K562 (cell line): ENCODE data around the gene TICAM1. TPM values are rescaled to one million over a fixed set of nuclear protein-coding genes. Genes with fewer than 3 reads are reported as not detected.

Source experiments
- ATAC-seq: fragments of 200-7000 bp; cut with Tn5 transposase; 3 replicates; pipeline ENCODE4 v1.9.1; 2020; ENCODE audit warnings: moderate library complexity
- BruUV-seq: library from RNA; stranded (reverse); fragments of 400-500 nt; replicated peaks from 2 replicates; lab custom pipeline; 2021; lab: Mats Ljungman, UMichigan
- CTCF ChIA-PET: fragments of 300-600 bp; formaldehyde crosslinking; extraction: SDS; loops from one replicate; lab custom pipeline; 2021; ENCODE audit warnings: low intra/inter-chr PET ratio; lab: Yijun Ruan, JAX
- POLR2A ChIA-PET: fragments of 300-600, 350-650 bp; sonication (Branson Sonifier 250); formaldehyde crosslinking; extraction: SDS; loops from one replicate; lab custom pipeline; 2021; ENCODE audit warnings: antibody characterized with exemption, inconsistent platforms; lab: Yijun Ruan, JAX
- DNase-seq, 4 experiments: peaks; one replicate each; pipeline versions ENCODE4 v3.0.0 to v3.0.0-alpha.2; 2011 to 2018; ENCODE audit warnings: low spot score in 3 of 4, mixed read lengths in 3 of 4; ENCODE audit errors: extremely low read depth in 1 of 4
- FAIRE-seq: peaks from 2 replicates; lab custom pipeline; 2011; peaks lifted over from hg19 to GRCh38; lab: Jason Lieb, UNC
- H2AFZ ChIP-seq: 2 replicates; pipeline ENCODE4 v1.6.0; 2011; ENCODE audit warnings: low read depth, low read length, control low read depth, inconsistent platforms
- H3K27ac ChIP-seq: fragments of 200-600 bp; 3 replicates; pipeline ENCODE4 v1.8.0; 2011; ENCODE audit warnings: low read depth, mild to moderate bottlenecking, control low read depth, inconsistent platforms, low read length, moderate library complexity, mixed read lengths; ENCODE audit errors: extremely low read depth
- H3K27me3 ChIP-seq, 2 experiments: fragments of 300-600 bp in 1 of 2; 2 replicates in 1 of 2; 3 replicates in 1 of 2; pipeline versions ENCODE4 v1.6.0 to v1.8.0; 2011; ENCODE audit warnings: inconsistent platforms in 2 of 2, low read length in 2 of 2, mild to moderate bottlenecking in 1 of 2, mixed read lengths in 1 of 2, moderate library complexity in 1 of 2; ENCODE audit not compliant: control insufficient read depth in 2 of 2, insufficient read depth in 2 of 2
- H3K36me3 ChIP-seq: fragments of 300-600 bp; 3 replicates; pipeline ENCODE4 v1.8.0; 2011; ENCODE audit warnings: mild to moderate bottlenecking, low read length, inconsistent platforms; ENCODE audit not compliant: control insufficient read depth, insufficient read depth
- H3K4me1 ChIP-seq, 2 experiments: fragments of 200-600 bp in 1 of 2; replicated peaks in 1 of 2; 2 replicates in 1 of 2; 3 replicates in 1 of 2; pipeline versions ENCODE4 v1.5.1 to v1.8.0; 2011; ENCODE audit warnings: inconsistent platforms in 2 of 2, low read length in 2 of 2, mild to moderate bottlenecking in 1 of 2, mixed read lengths in 1 of 2, moderate library complexity in 1 of 2; ENCODE audit not compliant: control insufficient read depth in 2 of 2, insufficient read depth in 2 of 2
- H3K4me2 ChIP-seq: 2 replicates; pipeline ENCODE4 v1.6.1; 2011; ENCODE audit warnings: low read length, control low read depth, inconsistent platforms, mixed read lengths; ENCODE audit not compliant: insufficient read depth
- H3K4me3 ChIP-seq: fragments of 200-600 bp; sonication (generic), shearing (Covaris generic); 2 replicates; pipeline ENCODE4 v1.5.1; 2016; ENCODE audit warnings: control low read depth, inconsistent platforms
- H3K79me2 ChIP-seq: fragments of 200-600 bp; 3 replicates; pipeline ENCODE4 v1.8.0; 2011; ENCODE audit warnings: low read length, inconsistent platforms; ENCODE audit not compliant: control insufficient read depth, insufficient read depth
- H3K9ac ChIP-seq, 2 experiments: 2 replicates each; pipeline versions ENCODE4 v1.6.0 to v1.6.1; 2011; ENCODE audit warnings: low read depth in 2 of 2, low read length in 2 of 2, control low read depth in 1 of 2, inconsistent platforms in 1 of 2, mild to moderate bottlenecking in 1 of 2, mixed read lengths in 1 of 2; ENCODE audit not compliant: insufficient read depth in 1 of 2
- H3K9me1 ChIP-seq: one replicate; pipeline ENCODE4 v1.6.0; 2011; ENCODE audit warnings: inconsistent platforms, mild to moderate bottlenecking, low read length, moderate library complexity; ENCODE audit not compliant: control insufficient read depth, insufficient read depth
- H3K9me3 ChIP-seq: replicated peaks from 2 replicates; pipeline ENCODE4 v1.5.1; 2011; ENCODE audit warnings: low read depth, low read length, inconsistent platforms; ENCODE audit not compliant: control insufficient read depth, insufficient read depth
- H4K20me1 ChIP-seq: replicated peaks from 2 replicates; pipeline ENCODE4 v1.6.1; 2011; ENCODE audit warnings: low read length, inconsistent platforms, mixed read lengths; ENCODE audit not compliant: control insufficient read depth, insufficient read depth
- BACH1 ChIP-seq: fragments of 200-800 bp; sonication (Bioruptor generic); IDR thresholded peaks from 2 replicates; pipeline ENCODE4 v1.6.1; 2016; ENCODE audit warnings: missing genetic modification characterization, missing compliant biosample characterization
- CC2D1A ChIP-seq: fragments of 450-650 bp; IDR thresholded peaks from 2 replicates; pipeline ENCODE4 v1.6.1; 2017; ENCODE audit warnings: mild to moderate bottlenecking
- ETV1 ChIP-seq: fragments of 450-650 bp; conservative IDR thresholded peaks from 2 replicates; pipeline ENCODE4 v1.6.1; 2016; ENCODE audit warnings: missing genetic modification characterization, control low read depth, low read depth, missing compliant biosample characterization
- FOS ChIP-seq: IDR thresholded peaks from 3 replicates; pipeline ENCODE4 v1.6.1; 2011; ENCODE audit not compliant: insufficient read length; ENCODE audit errors: extremely low read depth
- HCFC1 ChIP-seq: IDR thresholded peaks from 2 replicates; pipeline ENCODE4 v1.6.1; 2012; ENCODE audit warnings: low read depth, low read length, improper control_type of control experiment
- KDM1A ChIP-seq, 2 experiments: fragments of 450-650 bp; IDR thresholded peaks; 2 replicates each; pipeline ENCODE4 v1.6.1; 2016; ENCODE audit warnings: mild to moderate bottlenecking in 2 of 2
- TAF15 ChIP-seq: fragments of 200-400 bp; formaldehyde crosslinking; IDR thresholded peaks from 2 replicates; pipeline ENCODE4 v1.6.1; 2017; ENCODE audit warnings: mild to moderate bottlenecking, low read depth, low read length, moderate library complexity
- TCFL5 ChIP-seq: fragments of 250-450 bp; sonication (Bioruptor Pico); conservative IDR thresholded peaks from 2 replicates; pipeline ENCODE4 v1.6.1; 2021; ENCODE audit warnings: mild to moderate bottlenecking, moderate library complexity, matching md5 sums
- ZNF347 ChIP-seq: fragments of 450-650 bp; formaldehyde crosslinking; IDR thresholded peaks from 2 replicates; pipeline ENCODE4 v1.4.0; 2020; ENCODE audit warnings: low read depth, mild to moderate bottlenecking, moderate library complexity
- WGBS: fragments of 100-300 bp; shearing (Covaris generic); methylation state at CpG from one replicate; pipeline ENCODE4 v1.1.6; 2016; ENCODE audit warnings: low coverage, mixed read lengths; ENCODE audit not compliant: insufficient coverage; ENCODE audit errors: missing lambda C conversion rate; 5-methylcytosine and 5-hydroxymethylcytosine counted together
- in situ Hi-C: fragments of 300-500 bp; cut with MboI; formaldehyde crosslinking; loops from 4 replicates; pipeline ENCODE4 v1.15.0; 2018; ENCODE audit warnings: inconsistent platforms, mixed read lengths
- intact Hi-C: fragments of 100-400 bp; cut with micrococcal nuclease; formaldehyde crosslinking; loops from 2 replicates; pipeline ENCODE4 v1.14.2; 2022
- polyA plus RNA-seq, 8 experiments: library from polyadenylated mRNA; depleted of rRNA in 4 of 8; stranded (reverse) in 5 of 8; unstranded in 3 of 8; fragments of >200 nt; fragmentation: Nextera tagmentation in 2 of 8; fragmentation: Illumina TruSeq in 1 of 8; extraction: Ambion mirVana in 2 of 8; extraction: Trizol in 1 of 8; gene quantifications; 2 replicates each; pipeline versions ENCODE4 v1.2.1 to v1.2.3, GENCODE V29; 2011 to 2014; ENCODE audit warnings: inconsistent platforms in 1 of 8, missing spikeins in 1 of 8
- total RNA-seq, 7 experiments: library from RNA; depleted of rRNA in 6 of 7; stranded (reverse); fragments of >200 nt in 6 of 7; fragmentation: Illumina TruSeq in 2 of 7; extraction: Trizol in 2 of 7; gene quantifications; 2 replicates each; pipeline versions ENCODE4 v1.2.1 to v1.2.3, GENCODE V29; 2011 to 2021; ENCODE audit warnings: low replicate concordance in 1 of 7
- TF ChIP-seq, protein P1 (sequence below): fragments of 250-450 bp; sonication (Bioruptor Pico); IDR thresholded peaks from 2 replicates; pipeline ENCODE4 v1.8.0; 2021; ENCODE audit warnings: moderate library complexity, mild to moderate bottlenecking, inconsistent platforms
- TF ChIP-seq, protein P2 (sequence below), 2 experiments: fragments of 450-650 bp; IDR thresholded peaks; 2 replicates each; pipeline ENCODE4 v1.6.1; 2016

TICAM1 gene
- total and polyA plus RNA-seq, 9 of the 15 experiments (the other 6 are each of a cell fraction or from before 2014, with no cell fraction given), result 0.07 to 11.6 (median 1.5) TPM

- H3K4me3 ChIP-seq, result no peak overlapping the region
- H3K4me1 ChIP-seq, result peaks cover 10 to 35% of the 10 kb centered on the region in 2 experiments; a peak in 4 of 5 replicates
- DNase-seq (no peak), FAIRE-seq (no peak), ATAC-seq (no peak)
- H3K27ac ChIP-seq, result no peak overlapping the region
- peak overlapping the region; percentile 83; the same call in 1 of the 2 replicates for H2AFZ ChIP-seq
- H3K79me2 ChIP-seq, result no peaks in the 10 kb centered on the region
- POLR2A ChIA-PET, result interaction anchor here (1.2 kb wide), 1 partner anchor 91 kb away, joined by 3 read pairs; no protein-coding TSS in a partner anchor
- CTCF ChIA-PET, result no interaction called here
- in situ Hi-C loops, result no loop called here
- intact Hi-C loops, result loop anchor here (5.0 kb wide), 1 partner anchor 52 kb away; the partner anchor contains the start of gene PLIN3
- BruUV-seq, result no TSS peak
- H3K36me3 ChIP-seq, result peaks cover 32% of the 10 kb centered on the region; the same call in 2 of the 3 replicates
- 49% methylated on average over 7 of the region's 7 CpGs for WGBS
- H3K9me1 ChIP-seq, result no peaks in the 10 kb centered on the region
- no peak overlapping the region for H3K9ac ChIP-seq
- H4K20me1 ChIP-seq, result no peaks in the 10 kb centered on the region
- no peaks in the 10 kb centered on the region for H3K27me3 ChIP-seq
- H3K4me2 ChIP-seq, result peak overlapping the region; percentile 72
- H3K9me3 ChIP-seq, result no peaks in the 10 kb centered on the region
- TF ChIP-seq, protein P1, sequence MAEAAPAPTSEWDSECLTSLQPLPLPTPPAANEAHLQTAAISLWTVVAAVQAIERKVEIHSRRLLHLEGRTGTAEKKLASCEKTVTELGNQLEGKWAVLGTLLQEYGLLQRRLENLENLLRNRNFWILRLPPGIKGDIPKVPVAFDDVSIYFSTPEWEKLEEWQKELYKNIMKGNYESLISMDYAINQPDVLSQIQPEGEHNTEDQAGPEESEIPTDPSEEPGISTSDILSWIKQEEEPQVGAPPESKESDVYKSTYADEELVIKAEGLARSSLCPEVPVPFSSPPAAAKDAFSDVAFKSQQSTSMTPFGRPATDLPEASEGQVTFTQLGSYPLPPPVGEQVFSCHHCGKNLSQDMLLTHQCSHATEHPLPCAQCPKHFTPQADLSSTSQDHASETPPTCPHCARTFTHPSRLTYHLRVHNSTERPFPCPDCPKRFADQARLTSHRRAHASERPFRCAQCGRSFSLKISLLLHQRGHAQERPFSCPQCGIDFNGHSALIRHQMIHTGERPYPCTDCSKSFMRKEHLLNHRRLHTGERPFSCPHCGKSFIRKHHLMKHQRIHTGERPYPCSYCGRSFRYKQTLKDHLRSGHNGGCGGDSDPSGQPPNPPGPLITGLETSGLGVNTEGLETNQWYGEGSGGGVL (CRISPR knock-in tag), result no peak
- TF ChIP-seq TCFL5 (CRISPR knock-in tag), result no peak
- no peak for TF ChIP-seq ETV1 (tag)
- peak; percentile 69 to 71; a peak in 3 of 4 replicates for TF ChIP-seq KDM1A (IDR thresholded peaks at IDR 0.05)
- TF ChIP-seq CC2D1A, result 0 out of 2 replicates have a peak, but pooled peaks have one; percentile 18
- TF ChIP-seq, protein P2, sequence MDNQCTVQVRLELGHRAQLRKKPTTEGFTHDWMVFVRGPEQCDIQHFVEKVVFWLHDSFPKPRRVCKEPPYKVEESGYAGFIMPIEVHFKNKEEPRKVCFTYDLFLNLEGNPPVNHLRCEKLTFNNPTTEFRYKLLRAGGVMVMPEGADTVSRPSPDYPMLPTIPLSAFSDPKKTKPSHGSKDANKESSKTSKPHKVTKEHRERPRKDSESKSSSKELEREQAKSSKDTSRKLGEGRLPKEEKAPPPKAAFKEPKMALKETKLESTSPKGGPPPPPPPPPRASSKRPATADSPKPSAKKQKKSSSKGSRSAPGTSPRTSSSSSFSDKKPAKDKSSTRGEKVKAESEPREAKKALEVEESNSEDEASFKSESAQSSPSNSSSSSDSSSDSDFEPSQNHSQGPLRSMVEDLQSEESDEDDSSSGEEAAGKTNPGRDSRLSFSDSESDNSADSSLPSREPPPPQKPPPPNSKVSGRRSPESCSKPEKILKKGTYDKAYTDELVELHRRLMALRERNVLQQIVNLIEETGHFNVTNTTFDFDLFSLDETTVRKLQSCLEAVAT (IDR thresholded peaks at IDR 0.05), result 0 out of 4 replicates have a peak, but pooled peaks of 1 of the 2 experiments have one; percentile 40
- no peak for TF ChIP-seq HCFC1
- no peak for TF ChIP-seq BACH1 (tag)
- TF ChIP-seq ZNF347 (CRISPR knock-in tag), result no peak
- no peak for TF ChIP-seq TAF15
- TF ChIP-seq FOS, result no peak
These were observed 16.7 kb downstream of the TICAM1 start for GRCh38 chr19:4814625-4815425.
